GM18861 (cell line): Measurements from ENCODE around the gene VWDE.
"Not testable (repeated sequence)": the region's sequence is repeated elsewhere in the genome, so short reads cannot be mapped to it uniquely, and the experiment has no call there.

ENCODE experiments used
- ATAC-seq: cut with Tn5 transposase; IDR thresholded peaks from one replicate; pipeline ENCODE4 v1.9.1; 2021; ENCODE audit not compliant: unreplicated experiment

The VWDE gene

GRCh38 chr7:12402365-12402725 lies 1.3 kb downstream of the VWDE start:
- ATAC-seq, result no peak

GRCh38 chr7:12401538-12402364 lies 1.9 kb downstream of the VWDE start:
- ATAC-seq, result no peak

GRCh38 chr7:12398186-12398585 lies 5.5 kb downstream of the VWDE start:
- no peak for ATAC-seq

- no peak for ATAC-seq
Observed at GRCh38 chr7:12397671-12398070, 6.0 kb downstream of the VWDE start.

GRCh38 chr7:12396670-12397069 lies 7.0 kb downstream of the VWDE start:
- not testable (repeated sequence) for ATAC-seq

- ATAC-seq, result no peak
Observed at GRCh38 chr7:12391922-12392615, 11.6 kb downstream of the VWDE start.

GRCh38 chr7:12389089-12389700 lies 14.5 kb downstream of the VWDE start:
- ATAC-seq, result peak; percentile 97

- ATAC-seq, result no peak
Observed at GRCh38 chr7:12386313-12386740, 17.3 kb downstream of the VWDE start.

GRCh38 chr7:12385364-12385786 lies 18.3 kb downstream of the VWDE start:
- ATAC-seq, result no peak

- no peak for ATAC-seq
Observed at GRCh38 chr7:12383377-12383776, 20.3 kb downstream of the VWDE start.

- no peak for ATAC-seq
Observed at GRCh38 chr7:12378389-12378788, 25.3 kb downstream of the VWDE start.

GRCh38 chr7:12377406-12377805 lies 26.3 kb downstream of the VWDE start:
- no peak for ATAC-seq

- ATAC-seq, result no peak
Observed at GRCh38 chr7:12373580-12374263, 29.9 kb downstream of the VWDE start.

GRCh38 chr7:12370249-12370648 lies 33.4 kb downstream of the VWDE start:
- no peak for ATAC-seq

GRCh38 chr7:12369756-12370155 lies 33.9 kb downstream of the VWDE start:
- no peak for ATAC-seq

- no peak for ATAC-seq
Observed at GRCh38 chr7:12369072-12369471, 34.6 kb downstream of the VWDE start.

- no peak for ATAC-seq
Observed at GRCh38 chr7:12360948-12361347, 42.7 kb downstream of the VWDE start.

- no peak for ATAC-seq
Observed at GRCh38 chr7:12358694-12359093, 45.0 kb downstream of the VWDE start.

- ATAC-seq, result peak; percentile 53
Observed at GRCh38 chr7:12357508-12357907, 46.2 kb downstream of the VWDE start.

GRCh38 chr7:12351843-12352242 lies 51.8 kb downstream of the VWDE start:
- no peak for ATAC-seq

- ATAC-seq, result no peak
Observed at GRCh38 chr7:12350971-12351370, 52.7 kb downstream of the VWDE start.
